Glutamatergic neuron (in vitro differentiated cells): Measurements from ENCODE around the gene PTPRM. TPM values are rescaled to one million over a fixed set of nuclear protein-coding genes. Genes with fewer than 3 reads are reported as not detected.

Source experiments
- DNase-seq: peaks from one replicate; pipeline ENCODE4 v3.0.0; 2022
- H3K27ac Mint-ChIP-seq: one replicate; pipeline ENCODE4 v1.8.0; 2020; ENCODE audit warnings: mild to moderate bottlenecking, mixed read lengths, inconsistent platforms; ENCODE audit not compliant: unreplicated experiment
- H3K27me3 Mint-ChIP-seq: one replicate; pipeline ENCODE4 v1.8.0; 2020; ENCODE audit warnings: mild to moderate bottlenecking, moderate library complexity, mixed read lengths, inconsistent platforms; ENCODE audit not compliant: unreplicated experiment
- H3K36me3 Mint-ChIP-seq: one replicate; pipeline ENCODE4 v1.8.0; 2020; ENCODE audit warnings: mild to moderate bottlenecking, mixed read lengths, inconsistent platforms; ENCODE audit not compliant: unreplicated experiment
- H3K4me1 Mint-ChIP-seq: one replicate; pipeline ENCODE4 v1.8.0; 2020; ENCODE audit warnings: mild to moderate bottlenecking, low read depth, mixed read lengths, inconsistent platforms; ENCODE audit not compliant: unreplicated experiment
- H3K4me3 Mint-ChIP-seq: one replicate; pipeline ENCODE4 v1.8.0; 2020; ENCODE audit warnings: mild to moderate bottlenecking, mixed read lengths, inconsistent platforms; ENCODE audit not compliant: unreplicated experiment
- H3K9me3 Mint-ChIP-seq: one replicate; pipeline ENCODE4 v1.8.0; 2020; ENCODE audit warnings: mild to moderate bottlenecking, moderate library complexity, mixed read lengths, inconsistent platforms; ENCODE audit not compliant: unreplicated experiment
- total RNA-seq: library from RNA; stranded (reverse); fragmentation: NEBNext Ultra II Directional; extraction: Animal tissue kit (Norgen Biotek cat#: 25700); gene quantifications from one replicate; pipeline ENCODE4 v1.2.1, GENCODE V29; 2021; ENCODE audit not compliant: unreplicated experiment
- TF ChIP-seq, protein P1 (sequence below): fragments of 200-600 bp; sonication (generic); IDR thresholded peaks from one replicate; pipeline ENCODE4 v1.5.0; 2021; ENCODE audit not compliant: partially characterized antibody, unreplicated experiment

PTPRM gene
- total RNA-seq, 1 donor from 2014 or later: 23.9 TPM

DNA sequence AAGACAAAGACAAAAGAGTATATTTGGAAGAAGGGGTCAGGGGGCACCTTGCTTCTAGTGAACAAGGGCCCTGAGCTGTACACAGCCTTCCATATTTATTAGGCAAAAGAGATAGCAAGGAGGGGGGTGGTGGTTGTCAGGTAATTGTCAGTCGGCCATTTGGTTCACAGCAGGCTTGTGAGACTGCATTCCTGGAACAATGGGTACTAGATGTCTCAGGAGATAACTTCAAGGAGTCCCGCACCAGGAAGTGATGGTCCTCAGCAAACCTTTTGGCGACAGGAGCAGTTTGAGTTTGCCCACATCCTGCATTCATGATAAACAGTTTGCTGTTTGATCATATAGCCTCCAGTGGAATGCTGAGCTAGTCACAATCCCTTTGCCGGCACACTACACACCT lies 665.7 kb downstream of the PTPRM start:
- DNase-seq: no peak
- no peaks in the 10 kb centered on the region for H3K36me3 Mint-ChIP-seq
- no peaks in the 10 kb centered on the region for H3K9me3 Mint-ChIP-seq
- no peak overlapping the region for H3K4me3 Mint-ChIP-seq
- TF ChIP-seq, protein P1, sequence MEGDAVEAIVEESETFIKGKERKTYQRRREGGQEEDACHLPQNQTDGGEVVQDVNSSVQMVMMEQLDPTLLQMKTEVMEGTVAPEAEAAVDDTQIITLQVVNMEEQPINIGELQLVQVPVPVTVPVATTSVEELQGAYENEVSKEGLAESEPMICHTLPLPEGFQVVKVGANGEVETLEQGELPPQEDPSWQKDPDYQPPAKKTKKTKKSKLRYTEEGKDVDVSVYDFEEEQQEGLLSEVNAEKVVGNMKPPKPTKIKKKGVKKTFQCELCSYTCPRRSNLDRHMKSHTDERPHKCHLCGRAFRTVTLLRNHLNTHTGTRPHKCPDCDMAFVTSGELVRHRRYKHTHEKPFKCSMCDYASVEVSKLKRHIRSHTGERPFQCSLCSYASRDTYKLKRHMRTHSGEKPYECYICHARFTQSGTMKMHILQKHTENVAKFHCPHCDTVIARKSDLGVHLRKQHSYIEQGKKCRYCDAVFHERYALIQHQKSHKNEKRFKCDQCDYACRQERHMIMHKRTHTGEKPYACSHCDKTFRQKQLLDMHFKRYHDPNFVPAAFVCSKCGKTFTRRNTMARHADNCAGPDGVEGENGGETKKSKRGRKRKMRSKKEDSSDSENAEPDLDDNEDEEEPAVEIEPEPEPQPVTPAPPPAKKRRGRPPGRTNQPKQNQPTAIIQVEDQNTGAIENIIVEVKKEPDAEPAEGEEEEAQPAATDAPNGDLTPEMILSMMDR: no peak
- no peaks in the 10 kb centered on the region for H3K4me1 Mint-ChIP-seq
- no peaks in the 10 kb centered on the region for H3K27me3 Mint-ChIP-seq
- H3K27ac Mint-ChIP-seq: no peak overlapping the region

DNA sequence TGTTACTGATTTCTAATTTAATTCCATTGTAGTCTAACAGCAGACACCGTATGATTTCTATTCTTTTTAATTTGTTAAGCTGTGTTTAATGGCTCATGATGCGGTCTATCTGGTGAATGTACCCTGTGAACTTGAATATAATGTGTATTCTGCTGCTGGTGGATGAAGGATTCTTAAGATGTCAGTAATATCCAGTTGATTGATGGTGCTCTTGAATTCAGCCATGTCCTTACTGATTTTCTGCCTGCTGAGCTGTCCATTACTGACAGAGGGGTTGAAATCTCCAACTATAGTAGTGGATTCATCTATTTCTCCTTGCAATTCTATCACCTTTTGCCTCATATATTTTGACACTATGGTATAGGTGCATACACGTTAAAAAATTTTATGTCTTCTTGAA lies 668.8 kb downstream of the PTPRM start:
- Mint-ChIP-seq H3K36me3 (no peaks in the 10 kb centered on the region), H3K9me3 (no peaks in the 10 kb centered on the region), H3K27me3 (no peaks in the 10 kb centered on the region), H3K4me3 (no peak overlapping the region), H3K27ac (no peak overlapping the region), H3K4me1 (no peaks in the 10 kb centered on the region)
- TF ChIP-seq, protein P1: no peak
- DNase-seq: no peak

DNA sequence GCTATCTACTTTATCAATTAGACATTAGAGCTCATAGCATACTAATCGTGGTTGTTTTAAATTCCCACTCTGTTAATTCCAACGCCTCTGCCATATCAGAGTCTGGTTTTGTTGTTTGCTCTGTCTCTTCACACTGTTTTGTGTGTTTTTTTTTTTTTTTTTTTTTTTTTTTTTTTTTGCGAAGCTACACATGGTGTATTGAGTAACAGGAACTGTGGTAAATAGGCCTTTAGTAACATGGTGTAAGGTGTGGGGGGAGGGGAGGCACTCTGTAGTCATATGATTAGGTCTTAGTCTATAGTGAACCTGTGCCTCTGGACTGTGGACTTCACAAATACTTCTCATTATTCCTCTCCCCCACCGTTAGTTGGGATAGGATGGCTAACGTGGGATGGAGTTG lies 671.4 kb downstream of the PTPRM start:
- peaks cover 2% of the 10 kb centered on the region for H3K4me1 Mint-ChIP-seq
- no peaks in the 10 kb centered on the region for H3K36me3 Mint-ChIP-seq
- no peaks in the 10 kb centered on the region for H3K27me3 Mint-ChIP-seq
- no peaks in the 10 kb centered on the region for H3K9me3 Mint-ChIP-seq
- TF ChIP-seq, protein P1: no peak
- no peak for DNase-seq
- H3K4me3 Mint-ChIP-seq: no peak overlapping the region
- no peak overlapping the region for H3K27ac Mint-ChIP-seq

DNA sequence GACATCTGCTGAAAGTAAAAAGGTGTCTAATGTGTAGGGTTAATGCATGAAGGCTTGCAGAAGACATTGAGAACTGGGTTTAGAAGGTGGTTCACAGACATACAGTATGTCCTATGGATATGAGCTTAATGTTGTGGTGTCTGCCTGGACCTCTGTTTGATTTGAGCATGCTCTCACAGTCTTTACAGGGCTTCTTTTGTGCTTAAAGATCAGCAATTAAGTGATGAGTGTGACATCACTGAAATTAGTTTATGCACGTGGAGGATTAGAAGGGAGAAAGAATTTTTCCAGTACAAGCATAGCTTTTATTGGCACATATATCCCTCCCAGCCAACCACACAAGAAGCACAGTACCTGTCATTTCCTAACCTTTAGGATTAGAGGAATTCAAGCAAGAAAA lies 674.6 kb downstream of the PTPRM start:
- H3K27ac Mint-ChIP-seq: no peak overlapping the region
- no peak overlapping the region for H3K4me3 Mint-ChIP-seq
- peaks cover 2% of the 10 kb centered on the region for H3K27me3 Mint-ChIP-seq
- TF ChIP-seq, protein P1: no peak
- H3K4me1 Mint-ChIP-seq: peaks cover 2% of the 10 kb centered on the region
- no peaks in the 10 kb centered on the region for H3K36me3 Mint-ChIP-seq
- DNase-seq: no peak
- H3K9me3 Mint-ChIP-seq: peaks cover 1% of the 10 kb centered on the region

DNA sequence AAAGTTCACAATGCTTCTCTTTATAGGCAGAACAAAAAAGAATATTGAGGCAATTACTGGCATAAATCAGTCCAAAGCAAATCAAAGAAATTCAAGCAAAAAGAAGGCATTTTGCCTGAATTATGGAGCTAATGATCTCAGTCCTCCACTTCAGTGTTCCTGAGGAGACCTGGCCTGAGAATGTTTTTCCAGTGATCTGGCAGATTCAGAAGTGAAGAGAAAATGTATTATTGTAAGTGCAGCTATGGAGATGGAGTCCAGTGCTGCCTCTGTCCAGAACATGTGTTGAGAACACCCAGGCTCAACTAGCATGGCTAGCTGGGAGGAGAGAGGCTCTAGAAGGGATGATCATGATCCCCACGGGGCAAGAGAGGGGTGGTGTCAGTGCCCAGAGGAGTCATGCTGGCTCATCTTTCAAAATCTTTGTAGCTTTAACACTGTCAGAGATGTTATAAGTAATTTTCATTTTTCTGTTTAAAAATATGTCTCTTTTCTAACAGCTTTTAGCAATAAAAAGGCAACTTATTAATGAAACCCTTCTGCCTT lies 675.1 kb downstream of the PTPRM start:
- Mint-ChIP-seq H3K9me3 (peaks cover 1% of the 10 kb centered on the region), H3K4me3 (no peak overlapping the region), H3K4me1 (peaks cover 2% of the 10 kb centered on the region), H3K27me3 (peaks cover 2% of the 10 kb centered on the region), H3K36me3 (no peaks in the 10 kb centered on the region), H3K27ac (no peak overlapping the region)
- DNase-seq: no peak
- TF ChIP-seq, protein P1: no peak
